NCI-H510A treated with DMSO at 0.1 percent for 48 hours (cell line): Measurements from ENCODE around the gene CDX1.

Source experiments
- DNase-seq: peaks from one replicate; lab custom pipeline; 2025; lab: John Stamatoyannopoulos, UW

CDX1 gene

DNA sequence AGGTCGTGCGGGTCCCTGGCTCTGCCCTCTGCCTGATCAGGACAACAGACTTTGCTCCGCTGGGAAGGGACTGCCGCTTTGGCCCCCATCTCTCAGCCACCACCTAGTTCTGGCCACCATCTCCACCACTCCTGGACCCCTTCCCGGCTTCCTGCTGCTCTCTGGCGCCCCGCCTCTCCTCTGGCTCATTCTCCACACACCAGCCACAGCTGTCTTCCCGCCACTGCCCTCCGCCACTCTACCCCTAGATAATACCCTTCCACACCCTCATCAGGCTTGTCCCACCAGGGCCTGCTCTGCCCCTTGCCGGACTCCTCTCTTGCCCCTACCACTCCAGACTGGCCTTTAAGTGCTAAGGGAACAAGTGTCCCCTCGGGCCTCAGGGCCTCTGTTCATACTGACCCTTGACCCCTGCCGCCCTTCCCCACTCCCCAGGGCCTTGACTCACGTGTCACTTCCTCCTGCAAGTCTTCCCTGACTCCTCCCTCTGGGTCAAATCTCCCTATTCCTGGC is 3.0 kb upstream of the CDX1 start:
- no peak for DNase-seq

DNA sequence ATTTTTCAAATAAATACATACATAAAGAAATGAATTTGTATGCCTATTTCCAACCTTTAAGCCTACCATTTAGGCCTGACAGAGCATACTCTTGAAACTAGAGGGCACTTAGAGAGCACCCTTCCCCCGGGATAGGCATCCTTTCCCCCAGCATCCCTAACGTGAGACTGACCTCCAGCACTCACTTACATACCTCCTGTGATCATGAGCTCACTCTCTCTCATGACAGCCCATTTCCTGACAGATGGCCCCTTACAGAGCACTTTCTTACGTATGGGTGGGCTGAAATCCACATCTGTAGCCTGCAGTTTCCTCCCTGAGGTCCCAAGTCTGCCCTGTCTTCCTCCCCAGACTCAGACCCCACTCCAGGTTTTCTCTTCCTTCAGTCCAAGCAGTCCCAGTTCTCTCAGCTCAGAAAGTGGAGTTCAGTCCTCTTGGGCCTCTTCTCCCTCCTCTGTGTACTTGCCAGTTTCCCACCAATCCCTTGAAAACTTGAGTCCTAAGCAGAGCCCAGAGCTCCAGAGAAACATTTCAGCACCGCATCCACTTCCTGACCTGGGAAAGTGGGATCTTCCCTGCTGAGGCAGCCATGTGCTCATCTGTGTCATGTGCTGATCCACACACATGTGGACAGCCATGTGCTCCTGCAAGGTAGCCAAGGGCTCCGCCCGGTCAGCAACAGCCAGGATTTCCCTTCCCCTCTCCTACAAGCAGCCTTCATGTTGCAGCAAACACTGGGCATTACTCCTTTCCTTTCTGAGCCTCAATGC is 2.2 kb upstream of the CDX1 start:
- DNase-seq, result no peak

DNA sequence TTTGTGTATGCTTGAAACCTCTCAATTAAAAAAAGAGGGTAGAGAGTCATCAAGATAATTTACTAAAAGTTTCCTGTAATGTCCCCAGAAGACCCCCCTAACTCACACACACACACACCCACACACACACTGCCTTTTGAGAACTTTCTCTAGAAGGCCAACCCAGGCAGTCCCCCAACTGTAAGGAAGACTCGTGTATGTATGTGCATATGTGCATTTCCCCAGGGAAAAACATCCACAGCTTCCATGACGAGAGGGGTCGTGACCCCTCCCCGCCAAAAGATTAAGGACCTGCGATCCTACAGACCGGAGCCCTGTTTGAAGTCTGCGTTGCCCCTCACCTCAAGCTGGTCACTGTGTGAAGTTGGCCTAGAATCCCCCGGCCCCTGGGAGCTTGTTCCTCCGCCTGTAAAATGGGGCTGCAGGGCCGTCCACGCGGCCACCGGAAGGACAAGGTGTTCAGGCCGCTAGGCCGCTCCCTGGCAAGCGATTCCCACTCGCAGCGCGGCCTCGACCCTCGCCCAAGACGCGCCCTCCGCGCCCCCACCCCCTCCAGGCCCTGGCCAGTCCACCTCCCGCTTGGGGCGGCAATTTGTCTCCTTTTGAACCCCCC is 435 bp upstream of the CDX1 start:
- DNase-seq, result no peak

DNA sequence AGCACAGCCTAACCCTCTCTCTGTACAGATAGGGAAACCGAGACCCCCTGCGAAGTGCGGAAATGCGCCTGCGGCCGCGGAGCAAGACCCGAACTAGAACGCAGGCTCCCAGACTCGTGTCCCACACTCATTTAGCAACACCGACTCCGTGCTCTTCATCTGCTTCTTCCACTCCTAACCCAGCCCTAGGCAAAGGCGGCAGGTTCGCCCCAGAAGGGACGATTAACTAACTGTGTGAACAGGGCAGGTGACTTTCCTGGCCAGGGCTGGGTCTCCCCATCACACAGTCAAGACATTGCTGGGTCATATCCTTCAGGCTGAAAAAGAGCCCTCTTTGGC is 903 bp downstream of the CDX1 start:
- no peak for DNase-seq

DNA sequence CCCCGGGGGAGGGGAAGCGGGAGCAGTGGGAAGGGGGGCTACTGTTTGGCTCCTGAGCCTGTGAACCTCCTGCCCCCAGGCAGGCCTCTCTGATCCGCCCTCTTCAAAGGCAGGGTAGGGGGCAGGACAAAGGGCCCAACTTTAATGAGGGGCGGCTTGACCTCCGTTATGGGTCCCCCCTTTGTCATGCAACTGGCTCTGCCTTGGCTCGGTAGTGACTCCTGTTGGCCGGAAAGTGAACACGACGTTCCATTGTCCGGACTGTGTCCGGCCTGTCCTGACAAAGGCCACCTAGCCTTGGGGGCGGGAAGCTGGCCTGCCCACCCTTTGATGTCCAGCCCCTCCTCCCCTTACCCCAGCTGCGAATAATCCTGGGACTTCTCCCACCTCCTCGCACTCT is 1.3 kb downstream of the CDX1 start:
- DNase-seq, result no peak

DNA sequence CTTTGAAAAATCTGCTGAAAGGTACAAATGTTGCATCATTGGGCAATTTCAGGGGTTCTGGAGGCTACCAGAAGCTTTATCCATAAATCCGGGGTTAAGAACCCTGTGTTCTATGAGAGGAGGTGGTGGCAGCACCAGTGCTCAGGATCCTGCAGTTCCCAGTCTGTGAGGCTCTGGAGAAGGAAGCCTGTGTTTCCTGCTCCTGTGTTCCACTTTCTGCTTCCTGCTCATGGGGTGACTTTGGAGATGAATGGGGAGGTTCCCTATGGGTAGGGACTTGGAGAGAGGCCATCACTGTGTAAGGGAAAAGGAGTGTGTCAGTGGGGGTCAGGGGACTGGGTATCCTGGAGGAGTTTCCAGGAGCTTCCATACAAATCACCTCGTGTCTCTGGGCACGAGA is 2.3 kb downstream of the CDX1 start:
- no peak for DNase-seq

DNA sequence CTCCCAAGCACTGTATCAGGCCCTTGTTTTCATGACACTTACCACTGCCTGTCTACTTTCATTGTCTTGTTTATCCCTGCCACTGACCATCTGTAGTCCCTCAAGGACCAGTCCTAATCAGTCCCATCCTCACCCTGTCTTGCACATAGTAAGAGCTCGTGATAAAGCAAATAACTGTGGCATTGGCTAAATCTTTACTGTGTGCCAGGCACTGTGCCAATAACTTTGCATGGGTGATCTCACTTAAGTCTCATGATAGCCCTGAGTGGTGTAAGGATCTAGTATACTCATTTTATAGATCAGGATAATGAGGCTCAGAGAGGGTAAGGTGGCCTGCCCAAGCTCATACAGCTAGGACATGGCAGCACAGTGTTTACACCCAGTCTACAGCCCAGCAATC is 5.6 kb downstream of the CDX1 start:
- DNase-seq, result no peak

DNA sequence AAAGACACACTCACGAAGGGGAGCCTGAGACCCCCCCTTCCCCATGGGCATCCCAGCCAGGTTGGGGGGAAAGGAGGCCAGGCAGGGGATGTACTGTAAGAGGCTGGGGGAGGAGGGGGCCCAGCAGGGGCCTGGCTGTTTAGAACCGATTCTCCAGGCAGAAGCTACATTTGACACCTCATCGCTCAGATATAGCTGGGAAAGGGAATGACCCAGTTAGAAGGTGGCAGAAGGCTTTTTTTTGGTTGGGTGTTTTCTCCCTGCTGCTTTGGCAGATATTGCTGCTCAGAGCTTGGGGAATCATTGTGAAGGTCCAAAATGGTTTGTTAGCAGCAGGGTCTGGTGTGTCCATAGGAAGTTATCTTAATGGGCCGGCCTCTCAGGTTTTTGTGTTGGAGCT is 6.0 kb downstream of the CDX1 start:
- no peak for DNase-seq

DNA sequence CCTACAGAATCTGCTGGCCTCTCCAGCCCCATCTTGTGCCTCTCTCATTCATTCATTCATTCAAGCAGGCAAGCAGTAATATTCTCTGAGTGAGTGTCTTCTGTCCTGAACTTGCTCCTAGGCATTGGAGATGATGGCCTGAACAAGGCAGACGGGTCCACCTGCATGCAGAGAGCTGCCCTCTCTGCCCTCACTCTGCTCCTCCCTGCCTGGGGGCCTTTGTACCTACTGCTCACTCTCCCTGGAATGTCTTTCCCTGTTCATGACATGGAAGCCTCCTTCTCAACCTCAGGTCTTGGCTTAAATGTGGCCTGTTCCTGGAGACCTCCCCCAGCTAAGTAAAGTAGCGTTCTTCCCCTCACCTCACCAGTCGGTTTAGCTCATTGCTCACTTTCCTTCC is 6.6 kb downstream of the CDX1 start:
- DNase-seq, result no peak

DNA sequence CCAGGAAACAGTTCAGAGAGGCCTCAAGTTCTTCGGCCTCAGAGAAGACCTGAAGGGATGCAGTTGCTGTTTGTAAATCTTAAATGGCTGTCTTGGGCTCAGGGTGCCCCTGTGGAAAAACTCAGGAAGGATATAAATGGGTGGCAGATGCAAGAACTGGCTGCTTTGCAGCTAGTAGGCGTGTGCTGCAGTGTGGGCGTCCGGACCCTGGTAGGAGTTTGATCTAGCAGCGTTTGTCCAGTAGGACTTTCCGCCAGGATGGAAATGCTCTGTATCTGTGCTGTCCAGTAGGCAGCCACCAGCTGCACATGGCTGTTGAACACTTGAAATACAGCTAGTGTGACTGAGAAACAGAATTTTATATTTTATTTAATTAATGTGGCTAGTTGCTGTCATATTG is 7.7 kb downstream of the CDX1 start:
- no peak for DNase-seq

DNA sequence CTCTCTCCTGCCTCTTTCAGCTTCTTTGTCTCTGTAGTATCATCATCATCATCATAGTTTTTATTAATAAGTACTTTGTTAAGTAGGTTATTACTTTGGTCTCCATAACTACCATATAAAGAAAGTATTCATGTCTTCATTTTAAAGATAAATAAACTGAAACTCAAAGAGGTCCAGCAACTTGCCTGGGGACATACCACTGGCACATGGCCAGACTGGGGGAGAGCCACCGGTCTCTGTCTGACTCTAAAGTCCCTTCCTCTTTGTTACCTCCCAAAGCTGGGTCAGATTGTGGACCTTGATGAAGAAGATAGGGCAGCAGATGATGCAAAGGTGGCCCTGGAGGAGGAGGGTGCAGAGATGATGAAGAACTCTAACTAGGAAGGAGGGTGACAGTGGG is 8.5 kb downstream of the CDX1 start:
- DNase-seq, result no peak

DNA sequence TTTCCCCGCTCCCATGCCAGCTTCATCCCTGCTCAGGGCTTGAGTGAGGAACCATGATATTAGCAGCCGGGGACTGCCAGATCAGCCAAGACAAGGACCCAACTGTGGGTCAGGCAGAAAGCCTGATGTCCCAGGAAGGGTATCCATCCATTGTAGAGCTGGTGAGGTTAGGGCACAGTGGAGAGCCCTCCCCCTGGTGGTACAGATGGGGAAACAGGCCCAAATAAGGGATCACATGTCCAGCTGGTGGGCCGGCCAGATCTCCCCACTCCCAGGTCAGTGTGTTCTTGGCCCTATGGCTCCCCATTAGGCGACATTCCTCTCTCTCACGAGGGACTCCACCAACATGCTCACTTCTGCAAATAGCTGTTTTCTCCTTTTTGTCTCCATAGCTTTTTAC is 9.0 kb downstream of the CDX1 start:
- DNase-seq, result no peak

DNA sequence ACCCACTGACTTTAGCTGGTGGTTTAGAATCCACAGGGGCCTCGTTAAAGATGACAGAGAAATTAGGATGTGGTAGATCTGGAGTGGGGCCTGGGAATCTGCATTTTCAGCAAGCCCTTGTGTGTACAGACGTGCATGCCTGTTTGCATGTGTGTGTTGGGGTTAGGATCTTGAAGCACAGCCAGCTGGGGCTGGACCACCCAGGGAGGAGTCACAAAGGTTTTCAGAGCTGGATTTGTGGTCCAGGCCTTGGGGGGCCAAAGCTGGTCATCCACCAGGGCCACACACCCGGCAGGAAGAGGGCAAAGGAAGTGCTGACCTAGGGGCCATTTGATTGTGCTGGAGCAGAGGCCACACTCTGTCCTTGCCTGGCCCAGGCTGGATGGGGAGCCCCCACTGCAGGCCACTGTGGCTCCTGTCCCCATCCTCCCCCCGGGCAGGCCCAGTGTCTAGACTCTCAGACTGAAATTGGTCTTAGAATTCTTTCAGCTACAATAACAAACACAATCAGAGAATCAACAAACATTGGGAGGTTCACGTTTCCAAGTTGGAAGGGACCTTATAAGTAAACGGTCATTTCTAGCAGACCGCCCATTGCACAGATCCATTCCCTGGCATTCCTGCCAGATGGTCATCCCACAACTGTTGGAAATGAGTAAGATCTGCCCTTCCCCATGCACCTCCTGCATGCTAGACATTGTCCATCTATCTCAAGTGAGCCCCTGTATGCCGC is 10.3 kb downstream of the CDX1 start:
- DNase-seq, result no peak

DNA sequence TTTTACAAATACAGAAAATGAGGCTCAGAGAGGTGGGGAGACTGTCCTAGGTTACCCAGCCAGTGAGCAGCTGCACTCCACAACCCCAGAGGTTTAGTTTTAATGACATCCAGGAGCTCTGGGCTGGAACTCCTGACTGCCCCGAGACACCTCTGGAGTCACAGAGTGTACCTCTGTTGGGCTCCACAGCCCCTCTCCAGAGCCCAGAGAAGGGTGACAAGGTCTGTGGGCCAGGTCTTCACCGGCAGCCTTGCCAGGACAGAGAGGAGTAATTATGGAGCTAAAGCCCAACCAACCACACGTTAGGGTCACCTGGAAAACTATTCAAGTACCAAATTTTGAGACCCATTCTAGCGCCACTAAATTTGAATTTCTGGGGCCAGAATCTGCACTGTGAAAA is 11.1 kb downstream of the CDX1 start:
- no peak for DNase-seq

DNA sequence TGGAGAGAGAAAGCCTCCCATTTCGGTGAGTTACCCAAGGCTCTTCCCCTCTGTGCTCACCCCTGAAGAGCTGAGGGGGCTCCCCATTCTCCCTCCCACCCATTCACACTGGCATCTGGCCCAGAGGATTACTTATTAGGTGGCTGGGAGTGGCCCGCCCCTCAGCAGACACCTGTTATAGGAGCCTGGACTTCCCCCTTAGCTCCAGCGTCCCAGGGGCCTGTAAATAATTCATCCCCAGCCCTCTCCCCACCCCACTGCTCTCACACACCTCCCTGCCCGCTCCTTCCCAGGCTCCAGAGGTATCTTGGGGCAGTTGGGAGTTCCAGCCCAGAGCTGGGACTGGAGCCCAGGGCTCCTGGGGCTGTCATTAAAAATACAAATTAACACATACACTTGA is 11.7 kb downstream of the CDX1 start:
- no peak for DNase-seq

DNA sequence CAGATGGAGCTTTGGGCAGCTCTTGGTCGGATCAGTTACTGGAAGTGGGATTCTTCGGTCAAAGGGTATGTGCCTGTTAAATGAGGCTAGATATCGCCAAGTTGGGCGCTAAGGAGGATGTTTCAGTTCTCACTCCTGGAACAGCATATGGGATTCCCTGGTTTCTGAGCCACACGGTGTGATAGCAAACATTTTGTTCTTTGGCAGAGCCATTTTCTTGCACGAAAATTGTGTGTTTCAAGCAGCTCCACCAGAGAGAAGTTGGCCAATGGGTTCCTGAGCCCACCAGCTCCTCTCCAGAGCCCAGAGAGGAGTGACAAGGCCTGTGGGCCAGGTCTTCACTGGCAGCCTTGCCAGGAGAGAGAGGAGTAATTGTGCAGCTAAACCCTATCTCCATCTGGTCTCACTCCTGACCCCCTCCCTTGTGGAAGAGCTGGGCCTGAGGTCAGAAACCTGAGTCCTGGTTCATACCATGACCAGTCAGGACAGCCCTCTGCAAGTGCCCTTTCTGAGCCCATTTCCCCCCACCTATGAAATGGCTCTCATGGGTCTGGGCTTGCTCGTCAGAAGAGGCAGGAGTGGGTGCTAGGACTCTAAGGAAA is 12.5 kb downstream of the CDX1 start:
- no peak for DNase-seq

DNA sequence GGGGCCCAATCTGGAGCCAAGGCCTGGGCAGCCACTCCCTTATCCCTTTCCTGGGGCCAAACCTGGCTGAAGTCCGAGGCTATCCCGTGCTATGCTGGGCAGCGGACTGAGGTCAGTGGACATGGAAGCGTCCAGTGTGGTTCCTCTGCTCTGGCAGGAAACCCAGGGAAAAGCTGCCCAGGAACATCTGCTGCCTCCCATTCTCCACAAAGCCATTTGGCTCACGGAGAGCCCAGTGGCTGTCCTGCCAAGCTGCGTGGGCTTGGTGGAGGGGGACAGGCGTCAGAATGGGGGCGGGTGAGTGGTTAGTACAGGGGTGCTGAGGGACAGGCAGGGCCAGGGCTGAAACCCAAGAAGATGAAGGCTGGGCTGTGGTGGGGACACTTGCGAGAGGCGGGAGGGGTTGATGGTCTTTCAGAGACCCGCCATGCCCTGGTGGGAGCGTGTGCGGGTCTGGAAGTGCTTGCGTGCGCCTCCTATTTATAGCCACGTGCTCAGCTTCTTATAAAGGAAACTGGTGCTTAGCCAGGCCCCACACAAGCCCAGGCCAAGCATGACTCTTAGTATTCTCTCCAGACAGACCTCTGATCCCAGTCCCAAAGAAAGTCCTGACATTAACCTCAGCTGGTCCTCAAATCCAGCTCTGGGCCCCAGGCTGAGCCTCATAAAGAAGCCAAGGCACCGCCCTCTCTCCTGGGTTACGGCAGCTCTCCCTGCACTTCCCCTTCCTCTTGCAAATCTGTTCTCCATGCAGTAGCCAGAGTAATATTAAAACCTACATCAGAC is 13.9 kb downstream of the CDX1 start:
- no peak for DNase-seq

DNA sequence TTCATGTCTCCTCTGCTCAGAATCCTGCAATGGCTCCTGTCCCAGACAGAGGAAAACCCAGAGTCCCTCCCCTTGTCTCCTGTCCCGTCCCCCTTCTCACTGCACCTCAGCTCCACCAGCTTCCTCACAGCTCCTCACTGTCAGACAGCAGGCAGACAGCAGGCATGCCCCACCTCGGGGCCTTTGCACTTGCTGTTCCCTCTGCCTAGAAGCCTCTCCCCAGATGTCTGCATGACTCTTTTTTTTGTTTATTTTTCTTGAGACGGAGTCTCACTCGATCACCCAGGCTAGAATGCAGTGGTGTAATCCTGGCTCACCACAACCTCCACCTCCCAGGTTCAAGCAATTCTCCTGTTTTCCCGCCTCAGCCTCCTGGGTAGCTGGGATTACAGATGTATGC is 14.4 kb downstream of the CDX1 start:
- no peak for DNase-seq

DNA sequence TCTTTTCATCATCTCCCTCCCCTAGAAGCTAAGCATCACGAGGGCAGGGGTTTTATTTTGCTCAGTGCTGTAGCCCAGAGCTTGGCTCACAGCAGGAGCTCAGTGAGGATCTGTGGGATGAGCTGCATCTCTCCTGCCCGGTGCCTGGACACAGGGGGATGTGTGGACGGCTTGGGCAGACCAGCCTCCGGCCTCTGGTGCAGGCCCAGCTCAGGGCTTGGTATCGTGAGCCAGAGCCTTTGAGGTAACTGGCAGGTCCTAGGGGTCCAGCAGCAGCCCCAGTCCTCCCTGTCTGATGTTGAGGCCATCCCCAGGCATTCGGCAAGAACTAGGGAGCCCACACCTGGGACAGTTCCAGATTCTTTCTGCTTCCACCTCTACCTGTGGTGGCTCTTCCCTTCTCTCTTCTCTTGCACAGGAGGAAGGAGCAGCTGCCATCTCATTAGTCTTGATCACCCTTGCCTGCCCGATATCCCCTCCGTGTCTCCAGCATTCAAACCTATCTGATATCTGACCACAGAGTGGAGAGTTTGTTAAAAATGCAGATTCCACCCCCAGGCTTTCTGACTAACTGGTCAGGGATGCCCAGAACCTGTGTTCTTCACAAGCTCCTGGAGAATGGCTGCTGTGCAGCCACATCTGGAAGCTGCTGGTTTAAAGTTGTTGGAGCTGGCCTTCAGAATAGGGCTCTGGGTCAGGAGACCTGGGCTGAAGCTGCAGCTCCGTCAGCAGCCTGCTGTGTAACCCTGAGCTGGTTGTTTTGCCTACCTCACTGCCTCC is 15.4 kb downstream of the CDX1 start:
- no peak for DNase-seq

DNA sequence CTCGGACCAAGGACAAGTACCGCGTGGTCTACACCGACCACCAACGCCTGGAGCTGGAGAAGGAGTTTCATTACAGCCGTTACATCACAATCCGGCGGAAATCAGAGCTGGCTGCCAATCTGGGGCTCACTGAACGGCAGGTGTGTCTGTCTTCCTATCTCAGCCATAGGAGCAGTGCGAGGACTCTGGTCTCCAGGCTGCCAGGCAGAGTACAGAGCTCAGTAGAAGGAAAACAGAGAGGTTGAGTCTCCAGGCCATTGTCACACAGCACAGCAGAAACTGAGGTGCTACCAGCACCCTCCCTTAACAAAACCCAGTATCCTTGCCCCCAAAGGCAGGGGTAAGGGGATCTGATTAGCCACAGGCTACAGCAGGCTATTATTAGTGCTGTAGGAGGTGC is 16.2 kb downstream of the CDX1 start:
- DNase-seq, result no peak

DNA sequence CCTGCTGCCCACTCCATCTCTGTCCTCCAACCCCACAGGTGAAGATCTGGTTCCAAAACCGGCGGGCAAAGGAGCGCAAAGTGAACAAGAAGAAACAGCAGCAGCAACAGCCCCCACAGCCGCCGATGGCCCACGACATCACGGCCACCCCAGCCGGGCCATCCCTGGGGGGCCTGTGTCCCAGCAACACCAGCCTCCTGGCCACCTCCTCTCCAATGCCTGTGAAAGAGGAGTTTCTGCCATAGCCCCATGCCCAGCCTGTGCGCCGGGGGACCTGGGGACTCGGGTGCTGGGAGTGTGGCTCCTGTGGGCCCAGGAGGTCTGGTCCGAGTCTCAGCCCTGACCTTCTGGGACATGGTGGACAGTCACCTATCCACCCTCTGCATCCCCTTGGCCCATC is 16.9 kb downstream of the CDX1 start:
- no peak for DNase-seq
